ENCODE results near the gene KCTD3.
A peak's percentile ranks its signal among the peaks of the same experiment; 100 is the strongest.

The KCTD3 gene

GRCh38 chr1:215669806-215670491, 102.8 kb downstream of the KCTD3 start:
- no peaks in the 10 kb centered on the region for H3K36me3 ChIP-seq
- H3K27ac ChIP-seq = no peak overlapping the region
- TF ChIP-seq Cebpa-rat (IDR thresholded peaks at IDR 0.05) = no peak
- no peaks in the 10 kb centered on the region for H4K20me1 ChIP-seq
- H3K9me3 ChIP-seq (replicated peaks in 1 of 11) = no peaks in the 10 kb centered on the region
- no peak overlapping the region for H3K4me3 ChIP-seq
- H3K4me2 ChIP-seq = 0 out of 22 replicates have a peak overlapping the region, but pooled peaks of 1 of the 11 experiments have one; percentile 8
- no peak overlapping the region for H3K9ac ChIP-seq
- H3K4me1 ChIP-seq = peaks cover 0 to 6% (median 2%) of the 10 kb centered on the region in 10 experiments; a peak in 4 of 20 replicates
- no peaks in the 10 kb centered on the region for H3K27me3 ChIP-seq

Data from BLaER1 treated with 17β-estradiol and CSF1 and Interleukin-3, amounts not matched to agents 10 nM and 100 nM (cell line).